GM19240 (cell line): ENCODE results near the gene ZNF550.
"Not testable (repeated sequence)": the region's sequence is repeated elsewhere in the genome, so short reads cannot be mapped to it uniquely, and the experiment has no call there.

Experiments
- DNase-seq: peaks from one replicate; pipeline ENCODE4 v3.0.0; 2011; ENCODE audit warnings: low spot score; ENCODE audit not compliant: insufficient read length

ZNF550 gene

GRCh38 chr19:57527136-57527881 is 32.4 kb downstream of the ZNF550 start, which contains the start of gene ZNF549:
Gene ZNF549, plus strand, starts transcription at chr19:57527356. Its CDS starts 218 bp downstream, at chr19:57527574.
- DNase-seq = peak; percentile 88

- DNase-seq = not testable (repeated sequence)
Measured at GRCh38 chr19:57518021-57518420, 41.6 kb downstream of the ZNF550 start.

GRCh38 chr19:57515255-57515654 is 44.4 kb downstream of the ZNF550 start:
- DNase-seq = no peak

- DNase-seq = no peak
Measured at GRCh38 chr19:57512845-57513244, 46.8 kb downstream of the ZNF550 start.

- no peak for DNase-seq
Measured at GRCh38 chr19:57511484-57511883, 48.2 kb downstream of the ZNF550 start.

GRCh38 chr19:57506163-57506562 is 53.5 kb downstream of the ZNF550 start:
- DNase-seq = no peak

GRCh38 chr19:57500400-57500799 is 59.3 kb downstream of the ZNF550 start:
- not testable (repeated sequence) for DNase-seq

GRCh38 chr19:57499680-57500395 is 59.8 kb downstream of the ZNF550 start, which contains the start of gene ZNF773:
Gene ZNF773, plus strand, starts transcription at chr19:57499938. Its CDS starts 143 bp downstream, at chr19:57500081.
- DNase-seq = peak; percentile 63

GRCh38 chr19:57499332-57499679 is 60.4 kb downstream of the ZNF550 start:
- DNase-seq = not testable (repeated sequence)

- DNase-seq = not testable (repeated sequence)
Measured at GRCh38 chr19:57488299-57488644, 71.4 kb downstream of the ZNF550 start.

- peak; percentile 93 for DNase-seq
Measured at GRCh38 chr19:57487477-57488298, 72.0 kb downstream of the ZNF550 start, which contains the start of gene ZNF419. Gene ZNF419, plus strand, starts transcription at chr19:57487750. Its CDS starts 201 bp downstream, at chr19:57487951.
